ENCODE measurements around the gene DHX40.

- TF ChIP-seq CTCF (IDR thresholded peaks at IDR 0.05; ENCODE audit: low read depth, low read length) (no peak), POLR2A (IDR thresholded peaks at IDR 0.05; ENCODE audit: extremely low read depth, insufficient read length) (no peak), MAX (IDR thresholded peaks at IDR 0.05; ENCODE audit: low read depth, low read length) (no peak), MYC (IDR thresholded peaks at IDR 0.05; ENCODE audit: low read depth, low read length) (no peak)
Observed at GRCh38 chr17:59533694-59534093, 31.7 kb upstream of the DHX40 start.

Data from NB4 (cell line).